GM21367 (cell line): ENCODE results near the gene KRT17.
"Not testable (repeated sequence)": the region's sequence is repeated elsewhere in the genome, so short reads cannot be mapped to it uniquely, and the experiment has no call there.

Experiments used
- ATAC-seq: cut with Tn5 transposase; IDR thresholded peaks from one replicate; pipeline ENCODE4 v1.9.1; 2021; ENCODE audit not compliant: unreplicated experiment

The KRT17 gene

GRCh38 chr17:41635121-41636097 lies 11.0 kb upstream of the KRT17 start:
- no peak for ATAC-seq

GRCh38 chr17:41634639-41635038 lies 10.3 kb upstream of the KRT17 start:
- no peak for ATAC-seq

GRCh38 chr17:41633556-41634199 lies 9.3 kb upstream of the KRT17 start:
- no peak for ATAC-seq

GRCh38 chr17:41632482-41633105 lies 8.2 kb upstream of the KRT17 start:
- ATAC-seq, result no peak

GRCh38 chr17:41631898-41632285 lies 7.5 kb upstream of the KRT17 start:
- ATAC-seq, result no peak

- ATAC-seq, result no peak
Measured at GRCh38 chr17:41631025-41631897, 6.9 kb upstream of the KRT17 start.

- ATAC-seq, result no peak
Measured at GRCh38 chr17:41629826-41630670, 5.7 kb upstream of the KRT17 start.

- ATAC-seq, result no peak
Measured at GRCh38 chr17:41629316-41629715, 4.9 kb upstream of the KRT17 start.

GRCh38 chr17:41628621-41629255 lies 4.4 kb upstream of the KRT17 start:
- ATAC-seq, result not testable (repeated sequence)

- ATAC-seq, result not testable (repeated sequence)
Measured at GRCh38 chr17:41628073-41628370, 3.6 kb upstream of the KRT17 start.

GRCh38 chr17:41627316-41628072 lies 3.1 kb upstream of the KRT17 start:
- no peak for ATAC-seq

- ATAC-seq, result not testable (repeated sequence)
Measured at GRCh38 chr17:41626914-41627295, 2.5 kb upstream of the KRT17 start.

GRCh38 chr17:41626028-41626913 lies 1.9 kb upstream of the KRT17 start:
- not testable (repeated sequence) for ATAC-seq

- ATAC-seq, result no peak
Measured at GRCh38 chr17:41625602-41626001, 1.2 kb upstream of the KRT17 start.

- ATAC-seq, result not testable (repeated sequence)
Measured at GRCh38 chr17:41623184-41623861, 1.1 kb downstream of the KRT17 start.

GRCh38 chr17:41622340-41623183 lies 1.8 kb downstream of the KRT17 start:
- not testable (repeated sequence) for ATAC-seq
